ENCODE data around the gene MASP1.

Gene MASP1

DNA sequence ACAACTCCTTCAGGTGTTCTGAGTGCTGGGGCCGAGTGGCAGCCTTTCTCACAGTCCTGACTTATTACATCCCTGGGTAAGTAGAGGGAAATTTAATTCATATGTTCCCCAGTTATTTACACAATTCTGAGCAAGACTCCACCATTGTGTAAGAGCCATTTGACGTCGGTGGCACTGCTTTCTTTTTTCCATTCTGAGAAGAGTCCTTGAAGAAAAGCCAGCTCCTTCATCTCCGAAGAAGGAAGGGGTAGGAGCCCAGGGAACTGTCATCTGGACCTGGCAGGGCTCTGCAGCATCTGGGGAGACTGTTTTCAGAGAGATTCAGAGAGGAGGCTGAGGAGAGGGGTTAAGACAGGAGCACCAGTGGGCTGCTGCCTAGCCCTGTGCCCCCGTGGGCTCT, 22.6 kb upstream of the MASP1 start:
- TF ChIP-seq TAF1 (IDR thresholded peaks at IDR 0.05; ENCODE audit: borderline replicate concordance, insufficient read depth, low read length): no peak

DNA sequence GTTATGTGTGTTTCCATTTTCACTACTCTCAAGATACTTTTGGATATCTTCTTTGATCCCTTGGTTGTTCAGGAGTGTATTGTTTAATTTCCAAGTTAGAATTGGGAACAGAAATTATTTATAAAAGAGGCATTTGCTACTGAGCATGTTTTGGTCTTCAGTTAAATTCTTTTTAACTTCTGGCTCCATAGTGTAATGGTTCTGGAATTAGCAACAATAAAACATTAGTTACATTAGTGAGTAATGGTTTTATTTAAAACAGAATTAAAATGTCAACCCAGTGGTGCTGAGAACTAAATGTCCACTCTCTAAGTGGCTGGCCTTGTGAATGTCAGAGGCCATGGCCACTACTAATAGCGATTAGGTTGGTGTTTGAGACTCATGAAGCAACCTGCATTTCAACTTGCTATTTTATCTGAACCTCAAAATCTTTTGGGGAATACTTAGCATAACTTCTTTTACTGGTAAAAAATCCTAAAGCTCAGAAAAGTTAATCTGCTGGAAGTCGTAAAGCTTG, 19.5 kb upstream of the MASP1 start:
- no peak for TF ChIP-seq FOXP2 (optimal IDR thresholded peaks at IDR 0.05; ENCODE audit: borderline replicate concordance, extremely low read depth, extremely low read length, insufficient read depth)
- TF ChIP-seq, protein P1, sequence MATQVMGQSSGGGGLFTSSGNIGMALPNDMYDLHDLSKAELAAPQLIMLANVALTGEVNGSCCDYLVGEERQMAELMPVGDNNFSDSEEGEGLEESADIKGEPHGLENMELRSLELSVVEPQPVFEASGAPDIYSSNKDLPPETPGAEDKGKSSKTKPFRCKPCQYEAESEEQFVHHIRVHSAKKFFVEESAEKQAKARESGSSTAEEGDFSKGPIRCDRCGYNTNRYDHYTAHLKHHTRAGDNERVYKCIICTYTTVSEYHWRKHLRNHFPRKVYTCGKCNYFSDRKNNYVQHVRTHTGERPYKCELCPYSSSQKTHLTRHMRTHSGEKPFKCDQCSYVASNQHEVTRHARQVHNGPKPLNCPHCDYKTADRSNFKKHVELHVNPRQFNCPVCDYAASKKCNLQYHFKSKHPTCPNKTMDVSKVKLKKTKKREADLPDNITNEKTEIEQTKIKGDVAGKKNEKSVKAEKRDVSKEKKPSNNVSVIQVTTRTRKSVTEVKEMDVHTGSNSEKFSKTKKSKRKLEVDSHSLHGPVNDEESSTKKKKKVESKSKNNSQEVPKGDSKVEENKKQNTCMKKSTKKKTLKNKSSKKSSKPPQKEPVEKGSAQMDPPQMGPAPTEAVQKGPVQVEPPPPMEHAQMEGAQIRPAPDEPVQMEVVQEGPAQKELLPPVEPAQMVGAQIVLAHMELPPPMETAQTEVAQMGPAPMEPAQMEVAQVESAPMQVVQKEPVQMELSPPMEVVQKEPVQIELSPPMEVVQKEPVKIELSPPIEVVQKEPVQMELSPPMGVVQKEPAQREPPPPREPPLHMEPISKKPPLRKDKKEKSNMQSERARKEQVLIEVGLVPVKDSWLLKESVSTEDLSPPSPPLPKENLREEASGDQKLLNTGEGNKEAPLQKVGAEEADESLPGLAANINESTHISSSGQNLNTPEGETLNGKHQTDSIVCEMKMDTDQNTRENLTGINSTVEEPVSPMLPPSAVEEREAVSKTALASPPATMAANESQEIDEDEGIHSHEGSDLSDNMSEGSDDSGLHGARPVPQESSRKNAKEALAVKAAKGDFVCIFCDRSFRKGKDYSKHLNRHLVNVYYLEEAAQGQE (IDR thresholded peaks at IDR 0.05; ENCODE audit: insufficient read depth in 1 of 2, low read depth in 2 of 2, low read length in 2 of 2): no peak
- TF ChIP-seq TAF1 (IDR thresholded peaks at IDR 0.05; ENCODE audit: borderline replicate concordance, insufficient read depth, low read length): no peak
- no peak for TF ChIP-seq POLR2AphosphoS5 (IDR thresholded peaks at IDR 0.05; ENCODE audit: low read depth, low read length)
- no peak for TF ChIP-seq SIN3A (IDR thresholded peaks at IDR 0.05; ENCODE audit: borderline replicate concordance, insufficient read depth, low read length)

DNA sequence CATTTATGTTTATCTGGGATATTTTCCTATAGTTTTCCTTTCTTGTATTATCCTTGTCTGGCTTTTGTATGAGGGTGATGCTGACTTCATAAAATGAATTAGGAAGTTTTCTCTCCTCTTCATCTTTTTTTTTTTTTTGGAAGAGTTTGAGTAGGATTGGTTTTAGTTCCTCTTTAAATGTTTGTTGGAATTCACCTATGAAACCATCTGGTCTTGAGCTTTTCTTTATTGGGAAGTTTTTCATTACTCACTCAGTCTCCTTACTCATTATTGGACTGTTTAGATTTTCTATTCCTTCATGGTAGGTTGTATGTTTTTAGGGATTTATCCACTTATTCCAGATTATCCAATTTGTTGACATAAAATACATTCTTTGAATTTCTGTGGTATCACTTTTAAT, 18.7 kb upstream of the MASP1 start:
- TF ChIP-seq POLR2AphosphoS5 (IDR thresholded peaks at IDR 0.05; ENCODE audit: low read depth, low read length) (no peak), FOXP2 (optimal IDR thresholded peaks at IDR 0.05; ENCODE audit: borderline replicate concordance, extremely low read depth, extremely low read length, insufficient read depth) (no peak), SIN3A (IDR thresholded peaks at IDR 0.05; ENCODE audit: borderline replicate concordance, insufficient read depth, low read length) (no peak), TAF1 (IDR thresholded peaks at IDR 0.05; ENCODE audit: borderline replicate concordance, insufficient read depth, low read length) (no peak)
- TF ChIP-seq, protein P1 (IDR thresholded peaks at IDR 0.05; ENCODE audit: insufficient read depth in 1 of 2, low read depth in 2 of 2, low read length in 2 of 2): no peak

DNA sequence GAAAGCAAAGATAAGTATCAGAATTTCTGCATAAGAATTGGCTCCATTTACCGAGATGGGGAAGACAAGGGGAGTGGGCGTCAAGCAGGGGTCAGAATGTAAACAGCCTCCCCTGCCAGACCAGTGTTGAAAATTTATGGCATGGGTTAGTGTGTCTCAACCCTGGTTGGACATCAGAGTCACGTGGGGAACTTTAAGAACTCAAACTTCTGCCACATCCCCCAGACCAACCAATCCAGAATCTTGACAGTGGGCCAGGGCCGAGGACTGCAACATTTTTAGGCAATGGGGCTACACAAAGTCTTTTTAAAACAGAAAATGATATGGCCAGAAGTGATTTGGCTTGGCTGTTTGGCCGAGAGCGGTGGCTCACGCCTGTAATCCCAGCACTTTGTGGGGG, 14.3 kb upstream of the MASP1 start:
- TF ChIP-seq POLR2AphosphoS5 (IDR thresholded peaks at IDR 0.05; ENCODE audit: low read depth, low read length) (no peak), FOXP2 (optimal IDR thresholded peaks at IDR 0.05; ENCODE audit: borderline replicate concordance, extremely low read depth, extremely low read length, insufficient read depth) (no peak), TAF1 (IDR thresholded peaks at IDR 0.05; ENCODE audit: borderline replicate concordance, insufficient read depth, low read length) (no peak), SIN3A (IDR thresholded peaks at IDR 0.05; ENCODE audit: borderline replicate concordance, insufficient read depth, low read length) (no peak)
- TF ChIP-seq, protein P1 (IDR thresholded peaks at IDR 0.05; ENCODE audit: insufficient read depth in 1 of 2, low read depth in 2 of 2, low read length in 2 of 2): no peak

GRCh38 chr3:187299611-187300010, 8.1 kb upstream of the MASP1 start:
- no peak for TF ChIP-seq POLR2AphosphoS5 (IDR thresholded peaks at IDR 0.05; ENCODE audit: low read depth, low read length)
- no peak for TF ChIP-seq FOXP2 (optimal IDR thresholded peaks at IDR 0.05; ENCODE audit: borderline replicate concordance, extremely low read depth, extremely low read length, insufficient read depth)
- TF ChIP-seq SIN3A (IDR thresholded peaks at IDR 0.05; ENCODE audit: borderline replicate concordance, insufficient read depth, low read length): no peak
- TF ChIP-seq TAF1 (IDR thresholded peaks at IDR 0.05; ENCODE audit: borderline replicate concordance, insufficient read depth, low read length): no peak
- TF ChIP-seq, protein P1 (IDR thresholded peaks at IDR 0.05; ENCODE audit: insufficient read depth in 1 of 2, low read depth in 2 of 2, low read length in 2 of 2): no peak
